WERI-Rb-1 (cell line): ENCODE data around the gene UNC5C.

Experiments
- DNase-seq: peaks from one replicate; pipeline ENCODE4 v3.0.0-alpha.2; 2020
- H3K27ac ChIP-seq: fragments of 250-450 bp; sonication (Bioruptor Pico); 2 replicates; pipeline ENCODE4 v1.5.1; 2020; ENCODE audit warnings: mild to moderate bottlenecking, moderate library complexity
- H3K27me3 ChIP-seq: fragments of 250-450 bp; sonication (Bioruptor Pico); 2 replicates; pipeline ENCODE4 v1.5.1; 2021; ENCODE audit warnings: mild to moderate bottlenecking, low read depth, moderate library complexity; ENCODE audit not compliant: insufficient read depth, severe bottlenecking
- H3K36me3 ChIP-seq: fragments of 250-450 bp; sonication (Bioruptor Pico); 2 replicates; pipeline ENCODE4 v1.5.1; 2020; ENCODE audit warnings: mild to moderate bottlenecking, moderate library complexity
- H3K4me3 ChIP-seq: 2 replicates; pipeline ENCODE4 v1.5.1; 2011; ENCODE audit warnings: low read depth, mild to moderate bottlenecking, control low read depth, low read length
- H3K9me3 ChIP-seq: fragments of 250-450 bp; sonication (Bioruptor Pico); 2 replicates; pipeline ENCODE4 v1.5.1; 2021; ENCODE audit warnings: mild to moderate bottlenecking, moderate library complexity; ENCODE audit not compliant: severe bottlenecking
- TF ChIP-seq, protein P1 (sequence below): IDR thresholded peaks from 2 replicates; pipeline ENCODE4 v1.5.1; 2011; ENCODE audit warnings: low read depth, mild to moderate bottlenecking, control low read depth, inconsistent platforms, low read length

UNC5C gene

DNA sequence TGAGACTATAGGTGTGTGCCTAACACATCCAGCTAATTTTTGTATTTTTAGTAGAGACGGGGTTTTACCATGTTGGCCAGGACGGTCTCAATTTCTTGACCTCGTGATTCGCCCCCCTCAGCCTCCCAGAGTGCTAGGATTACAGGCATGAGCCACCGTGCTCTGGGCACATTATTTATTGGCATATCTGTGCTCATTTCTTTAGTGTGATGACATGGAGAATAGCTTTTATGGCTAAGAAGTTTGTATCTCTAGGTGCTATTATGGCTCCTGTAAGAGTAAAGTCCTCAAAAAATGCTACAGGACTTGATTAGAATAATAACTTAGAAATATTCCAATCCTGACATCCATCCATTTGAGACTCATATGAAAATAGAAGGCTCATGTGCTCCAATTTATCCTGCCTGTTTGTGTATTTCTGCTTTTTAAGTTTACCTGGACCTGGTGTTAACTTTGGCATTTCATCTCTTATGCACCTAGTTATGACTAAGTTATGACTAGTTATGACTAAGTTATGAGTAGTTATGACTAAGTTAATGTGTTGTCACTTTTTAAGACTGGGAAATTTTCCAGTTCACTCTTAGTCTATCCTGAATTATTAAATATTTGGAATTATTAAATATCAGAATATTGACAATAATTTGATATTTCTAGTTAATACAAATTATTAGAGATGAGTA is 36.4 kb upstream of the UNC5C start:
- no peaks in the 10 kb centered on the region for H3K36me3 ChIP-seq
- H3K9me3 ChIP-seq, result no peaks in the 10 kb centered on the region
- no peak overlapping the region for H3K27ac ChIP-seq
- no peaks in the 10 kb centered on the region for H3K27me3 ChIP-seq
- TF ChIP-seq, protein P1, sequence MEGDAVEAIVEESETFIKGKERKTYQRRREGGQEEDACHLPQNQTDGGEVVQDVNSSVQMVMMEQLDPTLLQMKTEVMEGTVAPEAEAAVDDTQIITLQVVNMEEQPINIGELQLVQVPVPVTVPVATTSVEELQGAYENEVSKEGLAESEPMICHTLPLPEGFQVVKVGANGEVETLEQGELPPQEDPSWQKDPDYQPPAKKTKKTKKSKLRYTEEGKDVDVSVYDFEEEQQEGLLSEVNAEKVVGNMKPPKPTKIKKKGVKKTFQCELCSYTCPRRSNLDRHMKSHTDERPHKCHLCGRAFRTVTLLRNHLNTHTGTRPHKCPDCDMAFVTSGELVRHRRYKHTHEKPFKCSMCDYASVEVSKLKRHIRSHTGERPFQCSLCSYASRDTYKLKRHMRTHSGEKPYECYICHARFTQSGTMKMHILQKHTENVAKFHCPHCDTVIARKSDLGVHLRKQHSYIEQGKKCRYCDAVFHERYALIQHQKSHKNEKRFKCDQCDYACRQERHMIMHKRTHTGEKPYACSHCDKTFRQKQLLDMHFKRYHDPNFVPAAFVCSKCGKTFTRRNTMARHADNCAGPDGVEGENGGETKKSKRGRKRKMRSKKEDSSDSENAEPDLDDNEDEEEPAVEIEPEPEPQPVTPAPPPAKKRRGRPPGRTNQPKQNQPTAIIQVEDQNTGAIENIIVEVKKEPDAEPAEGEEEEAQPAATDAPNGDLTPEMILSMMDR, result no peak
- H3K4me3 ChIP-seq, result no peak overlapping the region
- DNase-seq, result no peak

DNA sequence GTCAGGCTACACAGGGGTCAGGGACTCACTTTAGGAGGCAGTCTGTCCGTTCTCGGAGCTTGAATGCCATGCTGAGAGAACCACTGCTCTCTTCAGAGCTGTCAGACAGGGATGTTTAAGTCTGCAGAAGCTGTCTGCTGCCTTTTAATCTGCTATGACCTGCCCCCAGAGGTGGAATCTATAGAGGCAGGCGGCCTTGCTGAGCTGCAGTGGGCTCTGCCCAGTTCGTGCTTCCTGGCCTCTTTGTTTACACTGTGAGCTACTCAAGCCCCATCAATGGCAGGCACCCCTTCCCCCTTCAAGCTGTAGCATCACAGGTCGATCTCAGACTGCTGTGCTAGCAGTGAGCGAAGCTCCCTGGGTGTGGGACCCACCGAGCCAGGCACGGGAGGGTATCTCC is 31.5 kb upstream of the UNC5C start:
- H3K9me3 ChIP-seq, result peaks cover 18% of the 10 kb centered on the region
- H3K36me3 ChIP-seq, result no peaks in the 10 kb centered on the region
- H3K27ac ChIP-seq, result no peak overlapping the region
- H3K4me3 ChIP-seq, result no peak overlapping the region
- TF ChIP-seq, protein P1, result no peak
- DNase-seq, result no peak
- H3K27me3 ChIP-seq, result no peaks in the 10 kb centered on the region

DNA sequence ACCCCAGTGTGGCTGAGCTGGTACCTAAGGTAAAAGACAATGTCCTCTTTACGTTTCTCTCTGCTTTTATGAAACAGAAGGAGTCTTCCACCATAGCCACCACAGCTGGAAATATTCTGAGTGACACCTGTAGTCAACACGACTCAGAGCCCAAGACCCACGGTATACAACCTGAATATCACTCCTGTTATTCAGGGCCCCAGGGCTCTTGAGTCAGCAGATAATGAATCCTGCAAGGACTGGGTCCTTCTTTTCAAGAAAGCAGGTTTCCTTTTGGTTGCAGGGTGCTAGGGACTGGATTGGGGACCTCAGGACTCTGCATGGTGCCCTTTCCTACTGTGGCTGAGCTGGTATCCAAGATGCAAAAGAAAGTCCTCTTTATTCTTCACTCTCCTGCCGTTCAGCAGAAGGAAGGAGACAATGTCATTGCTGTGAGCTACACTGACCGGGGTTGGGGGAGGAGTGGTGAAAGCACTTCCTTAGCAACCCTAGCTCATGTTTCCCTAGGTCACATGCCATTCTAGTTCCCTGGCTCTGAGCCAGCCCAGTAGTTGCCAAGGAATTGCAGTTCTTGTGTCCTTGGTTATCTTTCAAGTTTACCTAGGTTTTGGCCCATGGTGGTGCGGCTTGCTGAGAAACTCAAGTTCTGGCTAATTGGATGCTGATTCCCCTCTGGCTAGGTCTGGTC is 23.7 kb upstream of the UNC5C start:
- H3K4me3 ChIP-seq, result no peak overlapping the region
- no peaks in the 10 kb centered on the region for H3K27me3 ChIP-seq
- H3K27ac ChIP-seq, result no peak overlapping the region
- peaks cover 4% of the 10 kb centered on the region for H3K9me3 ChIP-seq
- no peaks in the 10 kb centered on the region for H3K36me3 ChIP-seq
- TF ChIP-seq, protein P1, result no peak
- no peak for DNase-seq

DNA sequence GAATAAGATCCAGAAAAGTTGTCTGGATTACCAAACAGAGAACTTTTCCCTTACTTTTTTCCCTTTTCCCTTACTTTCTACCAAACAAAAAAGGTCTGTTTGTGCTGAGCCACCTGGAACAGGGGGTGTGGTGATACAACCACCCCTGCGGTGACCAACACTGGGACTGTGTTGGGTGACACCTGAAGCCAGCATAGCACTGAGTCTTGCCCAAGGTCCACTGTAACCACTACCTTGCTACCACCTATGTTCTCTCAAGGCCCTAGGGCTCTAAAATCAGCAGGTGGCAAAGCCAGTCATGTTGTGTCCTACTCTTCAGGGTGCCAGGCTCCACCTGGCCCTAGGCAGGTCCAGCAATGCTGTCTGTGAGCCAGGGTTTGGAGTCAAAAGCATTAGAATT is 22.8 kb upstream of the UNC5C start:
- H3K4me3 ChIP-seq, result no peak overlapping the region
- TF ChIP-seq, protein P1, result no peak
- H3K9me3 ChIP-seq, result peaks cover 4% of the 10 kb centered on the region
- no peaks in the 10 kb centered on the region for H3K36me3 ChIP-seq
- no peak for DNase-seq
- H3K27me3 ChIP-seq, result no peaks in the 10 kb centered on the region
- no peak overlapping the region for H3K27ac ChIP-seq

DNA sequence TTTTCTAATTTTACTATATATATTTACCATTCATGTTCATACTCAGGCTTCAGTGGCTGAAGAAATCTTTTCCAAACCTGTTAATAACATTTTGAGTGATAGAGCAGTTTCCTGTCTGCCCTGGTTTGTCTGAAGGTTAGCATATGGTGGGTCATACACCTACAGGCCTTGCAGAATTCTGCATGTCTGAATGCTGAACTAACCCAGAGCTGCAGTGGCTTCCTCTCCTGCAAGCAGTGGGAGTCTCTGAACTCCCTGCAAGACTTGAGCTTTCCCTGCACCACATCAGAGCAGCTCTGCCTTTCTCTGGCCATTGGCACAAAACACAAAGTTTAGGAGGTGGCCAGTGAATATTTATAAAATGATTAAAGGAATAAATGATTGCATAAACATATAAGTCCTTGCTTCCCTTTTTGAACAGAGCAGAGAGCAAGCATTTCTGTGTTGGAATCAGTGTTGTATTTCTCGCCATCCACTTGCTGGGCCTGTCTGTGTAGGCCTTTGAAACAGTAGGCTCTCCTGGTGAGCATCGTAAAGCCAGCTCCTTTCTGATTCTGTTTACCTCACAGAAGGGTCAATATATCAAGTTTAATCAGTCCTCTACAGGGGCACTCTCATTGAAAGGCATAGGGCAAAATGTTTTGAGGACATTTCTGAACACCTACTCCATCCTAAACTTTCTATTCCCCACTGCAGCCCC is 15.0 kb upstream of the UNC5C start:
- Histone ChIP-seq H3K27me3 (no peaks in the 10 kb centered on the region), H3K27ac (no peak overlapping the region), H3K36me3 (no peaks in the 10 kb centered on the region), H3K4me3 (no peak overlapping the region), H3K9me3 (no peaks in the 10 kb centered on the region)
- DNase-seq, result no peak
- TF ChIP-seq, protein P1, result no peak
